HL-60/S4 (cell line): ENCODE results near the gene BCKDK.

ENCODE experiments used
- in situ Hi-C: fragments of 300-500 bp; cut with MboI; formaldehyde crosslinking; loops from 2 replicates; pipeline ENCODE4 v1.14.3; 2022; ENCODE audit warnings: low sequenced_read_pairs

Gene BCKDK

DNA sequence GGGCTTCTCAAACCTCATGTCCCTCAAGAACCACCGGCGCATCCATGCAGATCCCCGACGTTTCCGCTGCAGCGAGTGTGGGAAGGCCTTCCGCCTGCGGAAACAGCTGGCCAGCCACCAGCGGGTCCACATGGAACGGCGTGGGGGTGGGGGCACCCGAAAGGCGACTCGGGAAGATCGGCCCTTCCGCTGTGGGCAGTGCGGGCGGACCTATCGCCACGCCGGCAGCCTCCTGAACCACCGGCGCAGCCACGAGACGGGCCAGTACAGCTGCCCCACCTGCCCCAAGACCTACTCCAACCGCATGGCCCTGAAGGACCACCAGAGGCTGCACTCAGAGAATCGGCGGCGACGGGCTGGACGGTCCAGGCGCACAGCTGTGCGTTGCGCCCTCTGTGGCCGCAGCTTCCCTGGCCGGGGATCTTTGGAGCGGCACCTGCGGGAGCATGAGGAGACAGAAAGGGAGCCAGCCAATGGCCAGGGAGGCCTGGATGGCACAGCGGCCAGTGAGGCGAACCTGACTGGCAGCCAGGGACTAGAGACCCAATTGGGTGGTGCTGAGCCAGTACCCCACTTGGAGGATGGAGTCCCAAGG is 28.1 kb upstream of the BCKDK start:
- in situ Hi-C loops = no loop called here

DNA sequence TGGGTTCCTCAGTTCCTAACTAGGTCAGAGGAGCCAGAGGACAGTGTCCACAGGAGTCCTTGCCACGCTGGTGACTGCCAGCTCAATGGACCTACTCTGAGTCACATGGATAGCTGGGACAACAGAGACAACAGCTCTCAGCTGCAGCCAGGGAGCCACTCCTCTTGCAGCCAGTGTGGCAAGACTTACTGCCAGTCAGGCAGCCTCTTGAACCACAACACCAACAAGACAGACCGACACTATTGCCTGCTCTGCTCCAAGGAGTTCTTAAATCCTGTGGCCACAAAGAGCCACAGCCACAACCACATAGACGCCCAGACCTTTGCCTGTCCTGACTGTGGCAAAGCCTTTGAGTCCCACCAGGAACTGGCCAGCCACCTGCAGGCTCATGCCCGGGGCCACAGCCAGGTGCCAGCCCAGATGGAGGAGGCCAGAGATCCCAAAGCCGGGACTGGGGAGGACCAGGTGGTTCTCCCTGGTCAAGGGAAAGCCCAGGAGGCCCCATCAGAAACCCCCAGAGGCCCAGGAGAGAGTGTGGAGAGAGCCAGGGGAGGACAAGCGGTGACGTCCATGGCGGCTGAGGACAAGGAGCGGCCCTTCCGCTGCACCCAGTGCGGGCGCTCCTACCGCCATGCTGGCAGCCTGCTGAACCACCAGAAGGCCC is 27.3 kb upstream of the BCKDK start:
- in situ Hi-C loops = no loop called here

GRCh38 chr16:31081428-31082351 is 26.5 kb upstream of the BCKDK start:
- in situ Hi-C loops = no loop called here

DNA sequence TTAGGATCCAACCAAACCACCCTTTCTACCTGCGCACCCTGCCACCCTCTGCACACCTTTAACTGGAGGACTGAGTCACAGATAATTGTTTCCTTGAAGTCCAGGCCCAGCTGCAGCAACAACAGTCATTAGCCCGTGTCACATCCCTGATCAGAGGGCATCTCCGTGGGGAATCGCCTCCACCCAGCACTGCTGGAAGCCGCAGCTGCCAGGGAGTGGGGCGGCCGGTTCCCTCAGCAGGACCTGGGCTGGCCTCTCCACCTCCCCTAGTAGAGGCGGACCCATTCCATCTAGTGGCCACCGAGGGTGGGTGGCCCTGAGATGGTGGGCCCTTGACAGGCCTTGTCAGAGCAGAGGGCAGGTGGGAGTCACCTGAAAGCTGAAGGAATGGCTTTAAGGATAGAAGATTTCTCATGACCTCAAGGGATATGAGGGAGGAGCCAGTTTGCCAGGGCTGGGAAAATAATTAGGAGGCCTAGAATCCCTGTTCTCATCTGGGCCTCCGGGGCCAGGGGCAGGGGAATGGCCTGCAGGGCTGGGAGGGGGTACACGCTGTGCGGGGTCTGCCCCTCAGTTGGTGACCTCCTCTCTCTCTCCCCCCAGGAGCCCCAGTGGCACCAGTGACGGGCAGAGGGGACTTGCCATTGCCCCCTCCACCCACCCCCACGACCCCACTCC is 25.7 kb upstream of the BCKDK start:
- in situ Hi-C loops = no loop called here

DNA sequence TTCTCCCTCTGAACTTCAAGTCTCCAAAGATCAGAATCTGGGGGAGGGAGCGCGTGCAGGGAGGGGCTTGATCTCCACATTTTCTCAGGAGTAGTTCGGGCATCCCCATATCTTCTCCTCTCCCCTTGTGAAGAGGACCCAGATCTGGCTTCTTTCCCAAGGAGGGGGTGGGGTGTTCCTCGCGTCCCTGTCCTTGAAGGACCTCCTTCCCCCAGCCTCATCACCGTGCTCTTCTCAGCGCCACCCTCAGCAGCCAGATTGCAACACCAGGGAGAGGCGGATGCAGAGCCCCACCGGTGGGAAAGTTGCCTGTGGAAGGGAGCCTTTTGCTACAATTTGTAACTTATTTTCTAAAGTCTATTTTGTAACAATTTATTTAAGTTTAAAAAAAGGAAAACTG is 25.1 kb upstream of the BCKDK start:
- in situ Hi-C loops = no loop called here

DNA sequence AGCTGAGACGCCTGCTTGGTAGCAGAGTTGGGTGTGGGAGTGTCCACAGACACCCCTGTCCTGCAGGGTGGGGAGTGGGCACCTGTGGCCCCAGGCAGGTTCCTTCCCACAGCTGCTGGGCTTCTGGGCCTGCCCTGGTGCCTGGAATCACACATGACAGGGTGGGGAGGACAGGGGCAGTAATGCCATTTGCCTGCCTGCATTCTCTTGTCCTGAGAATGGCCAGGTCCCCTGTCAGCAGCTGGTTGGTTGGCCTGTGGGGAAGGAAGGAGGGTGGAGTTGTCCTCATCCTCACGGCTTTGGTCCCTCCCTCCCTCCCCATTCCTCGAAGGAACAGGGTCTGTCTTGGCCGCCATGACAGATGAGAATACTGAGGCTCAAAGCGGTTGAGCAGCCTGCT is 24.6 kb upstream of the BCKDK start:
- in situ Hi-C loops = no loop called here

DNA sequence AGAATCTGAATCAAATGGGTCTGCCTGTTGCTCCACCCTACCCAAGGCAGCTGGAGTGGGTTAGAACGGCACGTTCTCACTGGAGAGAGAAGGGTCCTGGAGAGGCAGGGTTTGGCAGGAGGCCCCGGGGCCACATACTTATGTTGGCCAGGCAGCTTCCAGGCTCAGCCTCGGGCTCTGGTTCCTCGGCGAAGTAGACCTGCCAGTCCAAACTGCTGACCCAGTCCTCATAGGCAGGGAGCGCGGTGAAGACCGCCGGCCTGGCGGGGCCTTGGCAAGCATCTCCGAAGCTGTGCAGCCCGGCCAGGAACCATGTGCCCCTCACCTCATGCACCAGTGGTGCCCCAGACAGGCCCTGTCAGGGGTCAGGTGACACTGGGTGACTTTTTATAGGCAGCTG is 24.2 kb upstream of the BCKDK start:
- in situ Hi-C loops = no loop called here

DNA sequence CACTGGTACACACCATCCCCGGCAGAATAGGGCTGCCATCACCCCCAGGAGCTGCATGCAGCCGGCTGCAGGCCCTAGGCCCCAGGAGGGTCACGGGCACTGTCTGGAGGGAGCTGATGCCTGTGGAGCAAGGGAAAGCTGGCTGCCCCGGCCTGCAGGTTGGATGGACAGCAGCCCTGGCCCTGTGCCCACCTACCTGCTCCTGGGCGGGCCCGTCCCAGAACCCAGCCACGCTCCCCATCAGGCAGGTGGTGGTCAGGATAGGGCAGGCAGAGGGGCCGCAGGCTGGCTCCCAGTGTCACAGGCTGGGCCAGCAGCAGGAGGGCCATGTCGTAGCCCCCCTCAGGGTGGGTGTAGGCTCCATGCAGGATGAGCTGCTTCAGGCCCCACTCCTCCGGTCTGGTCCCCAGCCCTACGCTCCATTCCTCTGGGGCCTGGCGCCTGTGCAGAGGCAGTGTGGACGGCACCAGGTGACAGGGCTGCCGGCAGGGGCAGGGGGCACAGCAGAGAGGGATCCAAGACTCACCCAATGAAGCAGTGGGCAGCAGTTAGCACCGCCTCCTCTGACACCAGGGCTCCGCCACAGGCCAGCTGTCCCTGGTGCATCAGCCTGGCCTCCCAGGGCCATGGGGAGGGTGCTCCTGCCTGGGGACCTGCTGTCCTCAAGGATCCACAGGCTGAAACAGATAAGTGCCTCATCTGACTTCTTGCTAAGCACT is 23.4 kb upstream of the BCKDK start:
- in situ Hi-C loops = no loop called here

DNA sequence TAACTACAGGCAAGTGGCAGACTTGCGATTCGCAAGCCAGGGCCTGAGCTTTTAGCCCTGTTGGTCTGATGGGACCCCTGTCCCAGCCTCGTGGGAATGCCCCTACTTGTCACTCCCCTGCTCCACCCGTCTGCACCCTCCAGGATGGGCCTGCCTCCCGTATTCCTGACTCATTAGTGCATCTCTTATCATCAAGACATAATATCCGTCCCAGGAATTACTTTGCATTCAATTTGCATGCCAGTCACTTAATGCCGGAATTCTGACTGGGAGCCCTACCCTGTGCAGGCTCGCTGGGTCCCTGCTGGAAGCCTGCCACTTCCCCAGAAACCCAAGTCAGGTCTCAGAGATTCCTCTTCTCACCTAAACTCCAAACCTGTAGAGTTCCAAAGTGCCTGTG is 22.8 kb upstream of the BCKDK start:
- in situ Hi-C loops = no loop called here

DNA sequence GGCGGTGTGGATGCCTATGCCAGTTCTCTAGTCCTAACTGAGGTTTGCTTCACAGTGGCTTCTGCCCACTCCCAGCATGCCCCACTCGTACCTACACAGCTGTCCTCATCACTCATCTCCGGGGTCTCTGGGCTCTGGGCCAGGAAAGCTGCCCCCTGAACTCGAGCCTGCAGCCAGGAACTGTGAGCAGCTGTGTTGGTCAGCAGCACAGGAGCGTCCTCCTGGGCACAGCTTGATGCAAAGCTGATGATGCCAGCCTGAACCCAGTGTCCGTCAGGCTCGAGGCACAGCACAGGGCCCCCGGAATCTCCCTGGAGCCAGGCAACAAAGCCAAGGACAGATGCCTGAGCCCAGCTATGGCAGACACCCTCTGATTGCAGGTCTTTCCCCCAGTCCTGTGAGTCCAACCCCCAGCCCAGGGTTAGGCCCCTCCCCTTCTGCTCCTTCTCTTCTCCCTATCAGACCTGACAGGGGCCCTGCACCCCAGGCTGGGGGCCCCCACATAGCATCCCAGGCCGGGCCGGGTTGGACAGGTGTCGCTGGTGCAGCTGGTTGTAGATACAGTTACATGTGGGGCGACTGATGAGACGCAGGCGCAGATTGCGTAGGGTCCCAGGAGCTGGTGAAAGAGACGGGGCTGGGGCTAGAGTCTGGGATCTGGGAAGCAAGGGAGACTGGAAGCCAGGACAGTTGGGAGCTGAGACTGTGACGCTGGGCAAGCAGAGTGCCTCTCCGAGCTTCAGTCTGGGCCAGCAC is 22.1 kb upstream of the BCKDK start:
- in situ Hi-C loops = no loop called here

DNA sequence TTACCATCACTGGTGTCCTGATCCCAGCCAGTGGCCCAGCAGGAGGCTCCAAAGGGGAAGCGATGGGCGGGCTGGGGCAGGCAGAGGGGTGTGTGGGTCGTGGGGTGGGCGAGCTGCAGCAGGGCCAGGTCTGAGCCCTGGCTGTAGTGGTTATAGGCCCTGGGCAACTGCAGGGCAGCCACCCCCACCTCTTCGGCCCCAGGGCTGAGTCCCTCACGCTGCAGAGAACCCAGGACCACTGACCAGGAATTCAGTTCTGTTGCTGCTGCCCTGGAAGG is 21.6 kb upstream of the BCKDK start:
- in situ Hi-C loops = no loop called here

GRCh38 chr16:31087481-31087880 is 20.7 kb upstream of the BCKDK start:
- in situ Hi-C loops = no loop called here

- in situ Hi-C loops = no loop called here
These were observed 20.2 kb upstream of the BCKDK start for GRCh38 chr16:31087971-31088370.

DNA sequence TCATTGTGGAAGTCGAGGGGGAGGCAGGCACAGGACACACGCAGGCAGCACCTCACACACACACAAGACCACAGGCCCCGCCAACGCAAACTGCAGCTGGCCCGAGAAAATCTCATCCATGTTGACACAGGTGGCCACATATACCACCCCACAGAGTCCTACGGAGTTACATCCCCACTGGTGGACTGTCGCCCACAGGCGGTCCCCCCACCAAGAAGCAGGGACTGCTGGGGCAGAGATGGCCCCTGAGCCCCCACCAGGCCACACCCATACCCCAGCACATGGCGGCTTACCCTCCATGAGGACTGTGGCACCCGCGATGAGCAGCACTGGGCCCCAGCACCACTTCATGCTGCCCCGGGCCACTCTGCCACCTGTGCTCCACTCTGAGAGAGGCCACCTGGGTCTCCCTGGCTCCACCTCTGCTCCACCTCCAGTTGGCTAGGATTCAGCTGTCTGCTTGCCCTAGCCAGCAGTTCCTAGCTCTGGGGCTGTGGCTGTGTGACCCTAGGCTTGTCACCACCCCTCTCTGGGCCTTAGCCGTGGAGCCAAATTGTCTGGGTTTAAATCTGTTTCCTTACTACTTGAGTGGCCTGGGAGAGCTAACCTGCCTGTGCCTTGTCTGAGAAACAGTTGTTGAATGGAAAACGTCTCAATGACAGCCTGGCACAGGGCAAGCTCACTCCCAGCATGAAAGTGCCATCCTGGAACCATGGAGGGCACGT is 19.6 kb upstream of the BCKDK start, which contains the start of gene PRSS53:
Gene PRSS53, minus strand, starts transcription at position 485 of the 725 bp plus-strand sequence. Its CDS starts 134 bp downstream, at position 351.
- in situ Hi-C loops = no loop called here

DNA sequence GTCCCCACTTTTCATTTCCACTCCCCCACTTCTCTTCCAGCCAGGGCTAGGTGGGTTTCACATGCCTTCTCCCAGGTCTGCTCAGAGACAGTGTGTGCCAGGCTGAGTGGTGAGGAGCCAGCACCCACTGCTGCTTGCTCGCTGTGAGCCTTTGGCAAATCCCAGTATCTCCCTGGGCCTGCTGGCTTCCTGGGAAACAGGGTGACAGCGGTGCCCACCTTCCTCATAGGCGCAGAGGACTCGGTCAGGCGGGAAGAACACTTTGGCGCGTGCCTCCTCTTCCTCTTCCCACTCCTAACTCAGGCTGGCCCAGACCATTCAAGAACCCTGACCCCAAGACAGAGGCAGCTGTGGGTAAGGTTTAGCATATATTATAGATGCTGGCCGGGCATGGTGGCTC is 19.0 kb upstream of the BCKDK start:
- in situ Hi-C loops = no loop called here

GRCh38 chr16:31090540-31090939 is 17.6 kb upstream of the BCKDK start:
- in situ Hi-C loops = no loop called here

GRCh38 chr16:31092330-31092729 is 15.9 kb upstream of the BCKDK start:
- in situ Hi-C loops = no loop called here

DNA sequence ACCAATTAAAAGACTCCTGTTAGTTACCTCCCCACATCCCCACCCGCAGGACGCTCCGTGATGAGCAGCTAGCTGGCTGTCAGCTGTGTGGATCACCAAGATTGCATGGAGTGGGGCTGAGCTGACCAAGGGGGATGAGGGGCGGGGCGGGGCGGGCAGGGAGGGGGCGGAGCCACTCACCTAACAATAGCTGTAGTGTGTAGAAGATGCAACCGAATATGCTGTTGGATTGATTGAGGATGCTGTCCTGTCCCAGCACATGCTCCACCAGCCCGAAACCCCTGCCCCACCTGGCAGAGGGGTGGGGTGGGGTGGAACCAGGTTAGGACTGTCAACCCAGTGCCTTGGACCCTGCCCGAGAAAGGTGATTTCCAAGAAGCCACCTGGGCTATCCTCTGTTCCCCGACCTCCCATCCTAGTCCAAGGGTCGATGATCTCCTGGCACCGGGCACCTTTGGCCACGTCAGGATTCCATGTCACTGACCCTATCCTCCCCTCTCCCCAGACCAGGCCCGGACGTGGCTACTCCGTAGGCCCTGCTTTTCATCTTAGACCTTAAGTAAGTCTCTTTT is 15.0 kb upstream of the BCKDK start:
- in situ Hi-C loops = no loop called here

DNA sequence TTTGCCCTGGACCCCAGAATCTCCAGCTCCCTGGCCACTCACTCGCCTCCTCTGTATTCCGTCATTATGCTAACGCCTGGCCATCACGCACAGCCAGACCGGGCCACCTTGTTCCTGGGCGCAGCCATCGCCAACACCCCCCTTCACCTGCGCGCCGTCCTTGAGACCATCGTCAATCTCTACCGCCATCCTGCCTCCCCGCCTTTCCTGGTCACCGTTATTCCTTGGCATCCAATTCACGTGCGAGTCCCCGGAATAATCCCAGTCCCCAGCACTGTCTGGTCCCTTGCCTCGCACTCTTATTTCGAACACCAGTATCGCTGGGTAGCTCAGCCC is 14.1 kb upstream of the BCKDK start:
- in situ Hi-C loops = no loop called here
